ENCODE results near the gene CASQ1.

- TF ChIP-seq YY1 (IDR thresholded peaks at IDR 0.05; ENCODE audit: insufficient read depth, insufficient read length) (no peak), SUZ12 (IDR thresholded peaks at IDR 0.05; ENCODE audit: extremely low read depth, insufficient read depth, insufficient read length) (no peak)
Observed at GRCh38 chr1:160192234-160192633, 1.9 kb downstream of the CASQ1 start.

All from NT2/D1 (cell line).